Stomach (tissue), 4 donors: Measurements from ENCODE around the gene DBNL.

ENCODE experiments used
- CTCF ChIP-seq, 7 experiments: fragments of 450-650 bp in 4 of 7; fragments of 200-600 bp in 3 of 7; sonication (generic) in 3 of 7; IDR thresholded peaks; one replicate each; pipeline ENCODE4 v1.5.1; 2016 to 2019; ENCODE audit warnings: antibody characterized with exemption in 7 of 7, control low read depth in 2 of 7, mild to moderate bottlenecking in 1 of 7
- EP300 ChIP-seq: sonication (generic); formaldehyde crosslinking; IDR thresholded peaks from one replicate; pipeline ENCODE4 v1.6.1; 2017; ENCODE audit warnings: antibody characterized with exemption
- POLR2A ChIP-seq, 4 donors: fragments of 450-650 bp; IDR thresholded peaks; one replicate each; pipeline ENCODE4 v1.6.1; 2016; ENCODE audit warnings: antibody characterized with exemption in 4 of 4, control low read depth in 2 of 4, mild to moderate bottlenecking in 1 of 4, moderate library complexity in 1 of 4
- POLR2AphosphoS5 ChIP-seq, 3 donors: sonication (generic); formaldehyde crosslinking; IDR thresholded peaks; one replicate each; pipeline ENCODE4 v1.6.1; 2016; ENCODE audit warnings: antibody characterized with exemption in 3 of 3

- TF ChIP-seq POLR2AphosphoS5 (IDR thresholded peaks at IDR 0.05) = no peak
- TF ChIP-seq CTCF (IDR thresholded peaks at IDR 0.05) = no peak
- TF ChIP-seq POLR2A (IDR thresholded peaks at IDR 0.05) = no peak
- no peak for TF ChIP-seq EP300
Observed at GRCh38 chr7:44105832-44106231, 61.3 kb downstream of the DBNL start.
